GM18511 (cell line): ENCODE results near the gene HIGD1C.
A peak's percentile ranks its signal among the peaks of the same experiment; 100 is the strongest.
"Not testable (repeated sequence)": the region's sequence is repeated elsewhere in the genome, so short reads cannot be mapped to it uniquely, and the experiment has no call there.

Experiments
- ATAC-seq: cut with Tn5 transposase; IDR thresholded peaks from one replicate; pipeline ENCODE4 v1.9.1; 2021; ENCODE audit warnings: mild to moderate bottlenecking, moderate library complexity; ENCODE audit not compliant: unreplicated experiment

The HIGD1C gene

DNA sequence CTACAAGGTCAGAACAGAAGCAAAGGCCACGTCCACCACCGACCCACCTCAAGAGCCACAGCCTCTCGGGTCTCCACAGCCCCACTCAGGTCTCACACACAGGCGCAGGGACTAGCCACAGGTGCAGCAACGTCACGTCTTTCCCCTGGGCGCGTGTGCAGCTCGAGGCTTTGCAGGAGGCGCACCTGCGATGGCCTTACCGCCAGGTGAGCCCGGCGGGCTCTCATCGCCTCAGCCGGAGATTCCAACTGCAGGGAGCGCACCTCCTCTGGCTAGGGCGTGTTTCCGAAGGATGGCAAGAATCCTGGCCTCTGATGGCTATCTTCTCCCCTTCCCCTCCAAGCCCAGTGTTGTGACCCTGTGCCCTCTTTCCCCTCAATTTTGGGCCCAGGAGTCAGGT is at the start of gene HIGD1C:
TSS of gene HIGD1C (plus strand) at position 35 of the 400 bp plus-strand sequence. CDS start 1,455 bp downstream, outside the sequence.
- ATAC-seq, result no peak

DNA sequence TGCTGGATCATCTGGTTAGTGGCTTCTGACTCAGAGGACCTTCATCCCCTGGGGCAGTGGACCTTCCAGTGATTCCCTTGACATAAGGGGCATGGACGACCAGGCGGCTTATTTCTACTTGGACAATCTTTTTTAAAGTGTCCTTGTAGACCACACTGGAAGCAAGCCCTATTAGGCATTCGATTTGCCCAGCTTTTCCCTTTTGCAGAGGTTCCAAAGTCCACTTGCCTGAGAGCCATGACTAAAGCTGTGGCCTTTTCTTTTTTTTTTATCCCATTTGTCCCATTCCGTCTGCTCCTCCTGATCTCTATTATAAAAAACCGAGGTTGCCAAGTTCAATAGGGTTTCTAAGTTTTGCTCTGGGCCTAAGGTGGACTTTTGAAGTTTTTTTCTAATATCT is 43.9 kb upstream of the HIGD1C start:
- not testable (repeated sequence) for ATAC-seq

DNA sequence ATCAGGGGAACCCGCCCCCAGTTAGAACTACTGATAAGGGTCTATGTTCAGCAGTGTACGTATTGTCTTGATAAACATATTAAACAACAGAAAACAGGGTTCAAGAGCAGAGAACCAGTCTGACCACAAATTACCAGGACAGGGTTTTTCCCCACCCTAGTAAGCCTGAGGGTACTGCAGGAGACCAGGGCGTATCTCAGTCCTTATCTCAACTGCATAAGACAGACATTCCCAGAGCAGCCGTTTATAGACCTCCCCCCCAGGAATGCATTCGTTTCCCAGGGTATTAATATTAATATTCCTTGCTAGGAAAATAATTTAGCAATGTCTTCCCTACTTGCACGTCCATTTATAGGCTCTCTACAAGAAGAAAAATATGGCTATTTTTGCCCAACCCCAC is 40.0 kb upstream of the HIGD1C start:
- not testable (repeated sequence) for ATAC-seq

DNA sequence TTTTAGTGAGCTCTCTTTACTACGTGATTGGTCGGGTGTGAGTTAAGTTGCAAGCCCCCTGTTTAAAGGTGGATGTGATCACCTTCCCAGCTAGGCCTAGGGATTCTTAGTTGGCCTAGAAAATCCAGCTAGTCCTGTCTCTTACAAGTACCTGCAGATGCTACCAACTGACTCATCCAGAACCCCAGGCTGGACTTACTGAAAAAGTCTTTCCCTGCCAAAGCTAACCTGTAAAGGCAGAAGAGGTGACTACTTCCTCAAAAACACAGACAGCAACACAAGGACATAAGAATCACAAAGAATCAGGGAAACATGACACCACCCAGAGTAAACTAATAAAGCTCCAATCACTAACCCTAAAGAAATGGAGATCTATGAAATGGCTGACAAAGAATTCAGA is 39.1 kb upstream of the HIGD1C start:
- ATAC-seq, result no peak

DNA sequence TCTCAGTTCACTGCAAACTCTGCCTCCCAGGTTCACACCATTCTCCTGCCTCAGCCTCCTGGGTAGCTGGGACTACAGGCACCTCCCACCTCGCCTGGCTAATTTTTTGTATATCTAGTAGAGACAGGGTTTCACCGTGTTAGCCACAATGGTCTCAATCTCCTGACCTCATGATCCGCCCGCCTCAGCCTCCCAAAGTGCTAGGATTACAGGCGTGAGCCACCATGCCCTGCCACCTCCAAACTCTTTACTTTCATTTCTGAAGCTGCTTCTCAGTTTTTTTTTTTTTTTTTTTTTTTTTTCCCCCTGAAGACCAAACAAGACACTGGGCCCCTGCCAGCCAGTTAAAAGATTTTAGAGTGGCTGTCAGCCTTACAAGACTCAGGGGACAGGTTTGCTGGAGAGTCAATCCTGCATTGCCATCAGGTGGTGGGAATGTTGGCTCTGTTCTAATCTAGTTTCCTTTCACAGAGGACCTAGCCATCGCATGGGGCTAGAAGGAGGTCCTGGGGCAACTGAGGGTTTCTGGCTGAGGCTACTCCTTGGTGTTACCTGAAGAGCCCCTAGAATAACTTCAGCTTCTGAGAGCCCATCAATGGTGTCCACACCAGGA is 37.4 kb upstream of the HIGD1C start:
- ATAC-seq, result no peak

DNA sequence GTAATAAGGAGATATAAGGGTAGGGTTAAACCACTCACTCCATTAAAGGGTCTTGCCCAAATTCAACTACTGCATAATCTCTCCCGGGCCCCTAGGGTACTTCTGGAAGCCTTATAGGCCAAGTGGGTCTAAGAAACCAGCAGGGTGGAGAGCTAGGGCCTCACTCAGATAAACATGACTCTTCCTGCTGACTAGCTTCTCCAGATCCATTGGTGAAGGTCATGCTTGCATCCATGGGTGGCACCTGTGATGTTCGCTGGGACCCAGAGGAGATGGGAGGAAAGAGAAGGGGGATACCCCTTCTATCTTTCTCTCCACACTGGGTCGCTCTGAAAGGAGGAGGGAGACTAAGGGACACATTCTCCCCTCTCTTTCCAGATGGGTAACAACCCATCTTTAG is 36.1 kb upstream of the HIGD1C start:
- no peak for ATAC-seq

DNA sequence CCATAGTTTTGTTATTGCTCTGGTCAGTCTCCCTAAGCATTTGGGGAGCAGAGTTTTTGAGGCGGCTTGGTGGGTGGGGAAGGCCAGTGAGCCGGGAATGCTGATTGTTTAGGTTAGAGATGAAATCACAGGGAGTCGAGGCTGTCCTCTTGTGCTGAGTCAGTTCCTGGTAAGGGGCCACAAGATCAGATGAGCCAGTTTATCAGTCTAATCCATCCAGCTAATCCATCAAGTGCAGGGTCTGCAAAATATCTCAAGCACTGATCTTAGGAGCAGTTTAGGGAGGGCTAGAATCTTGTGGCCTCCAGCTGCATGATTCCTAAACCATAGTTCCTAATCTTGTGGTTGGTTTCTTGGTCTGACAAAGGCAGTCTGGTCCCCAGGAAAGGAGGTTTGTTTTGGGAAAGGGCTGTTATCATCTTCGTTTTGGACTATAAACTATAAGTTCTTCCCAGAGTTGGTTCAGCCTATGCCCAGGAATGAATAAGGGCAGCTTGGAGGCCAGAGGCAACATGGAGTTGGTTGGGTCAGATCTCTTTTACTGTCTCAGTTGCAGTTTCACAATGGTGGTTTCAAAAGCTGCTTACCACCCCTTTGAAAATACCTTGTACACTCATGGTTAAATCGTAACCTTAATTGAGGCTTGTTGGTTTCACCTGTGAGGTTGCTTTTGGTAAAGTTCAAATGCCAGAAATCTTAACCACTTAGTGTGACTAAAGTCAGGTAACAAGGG is 33.6 kb upstream of the HIGD1C start:
- peak; percentile 66 for ATAC-seq

DNA sequence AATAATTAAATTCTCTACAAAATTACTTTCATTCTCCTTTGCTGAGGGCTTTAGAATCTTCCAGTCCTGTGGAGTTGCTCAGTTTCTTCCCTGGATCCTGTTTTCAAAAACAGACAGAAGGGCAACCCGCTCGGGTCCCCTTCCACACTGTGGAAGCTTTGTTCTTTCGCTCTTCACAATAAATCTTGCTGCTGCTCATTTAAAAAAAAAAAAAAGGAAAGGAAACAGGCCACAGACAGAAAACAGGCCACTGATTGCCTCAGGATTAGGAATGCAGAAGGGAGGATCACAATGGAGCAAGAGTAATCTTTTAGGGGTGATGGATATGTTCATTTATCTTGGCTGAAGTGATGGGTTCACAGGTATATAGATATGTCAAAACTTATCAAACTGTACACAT is 29.5 kb upstream of the HIGD1C start:
- ATAC-seq, result no peak

DNA sequence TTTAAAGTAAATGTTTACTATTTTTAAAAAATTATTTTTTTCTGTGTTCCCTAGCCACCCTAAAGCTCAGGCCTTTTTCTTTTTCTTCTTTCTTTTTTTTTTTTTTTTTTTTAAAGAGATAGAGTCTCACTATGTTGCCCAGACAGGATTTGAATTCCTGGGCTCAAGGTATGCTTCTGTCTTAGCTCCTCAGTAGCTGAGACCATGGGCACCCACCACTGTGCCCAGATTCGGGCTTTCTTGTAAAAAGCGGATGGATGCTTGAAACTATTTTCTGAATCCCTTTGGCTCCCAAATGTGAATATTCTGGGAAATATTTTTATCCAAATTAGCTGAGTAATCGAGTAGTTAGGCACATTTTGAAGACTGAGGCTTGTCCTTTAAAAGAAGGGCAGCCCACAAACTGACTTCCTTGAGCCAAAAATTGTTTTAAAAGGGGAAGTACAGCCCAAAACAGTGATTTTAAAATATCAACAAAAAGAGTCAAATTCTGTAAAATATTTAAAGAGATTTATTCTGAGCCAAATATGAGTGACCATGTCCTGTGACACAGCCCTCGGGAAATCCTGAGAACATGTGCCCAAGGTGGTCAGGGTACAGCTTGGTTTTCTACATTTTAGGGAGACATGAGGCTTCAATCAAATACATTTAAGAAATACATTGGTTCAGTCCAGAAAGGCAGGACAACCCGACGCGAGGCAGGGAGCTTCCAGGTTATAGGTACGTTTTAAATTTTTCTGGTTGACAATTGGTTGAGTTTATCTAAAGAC is 28.8 kb upstream of the HIGD1C start:
- ATAC-seq, result no peak

DNA sequence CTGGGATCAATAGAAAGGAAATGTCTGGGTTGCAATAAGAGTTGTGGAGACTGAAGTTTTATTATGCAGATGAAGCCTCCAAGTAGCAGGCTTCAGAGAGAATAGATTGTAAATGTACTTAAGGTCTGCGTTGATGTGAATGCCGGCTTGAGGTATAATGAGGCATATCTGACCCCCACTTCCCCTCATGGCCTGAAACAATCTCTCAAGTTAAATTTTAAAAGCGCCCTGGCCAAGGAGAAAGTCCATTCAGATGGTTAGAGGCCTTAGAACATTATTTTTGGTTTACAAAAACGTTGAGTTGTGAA is 28.3 kb upstream of the HIGD1C start:
- ATAC-seq, result no peak

DNA sequence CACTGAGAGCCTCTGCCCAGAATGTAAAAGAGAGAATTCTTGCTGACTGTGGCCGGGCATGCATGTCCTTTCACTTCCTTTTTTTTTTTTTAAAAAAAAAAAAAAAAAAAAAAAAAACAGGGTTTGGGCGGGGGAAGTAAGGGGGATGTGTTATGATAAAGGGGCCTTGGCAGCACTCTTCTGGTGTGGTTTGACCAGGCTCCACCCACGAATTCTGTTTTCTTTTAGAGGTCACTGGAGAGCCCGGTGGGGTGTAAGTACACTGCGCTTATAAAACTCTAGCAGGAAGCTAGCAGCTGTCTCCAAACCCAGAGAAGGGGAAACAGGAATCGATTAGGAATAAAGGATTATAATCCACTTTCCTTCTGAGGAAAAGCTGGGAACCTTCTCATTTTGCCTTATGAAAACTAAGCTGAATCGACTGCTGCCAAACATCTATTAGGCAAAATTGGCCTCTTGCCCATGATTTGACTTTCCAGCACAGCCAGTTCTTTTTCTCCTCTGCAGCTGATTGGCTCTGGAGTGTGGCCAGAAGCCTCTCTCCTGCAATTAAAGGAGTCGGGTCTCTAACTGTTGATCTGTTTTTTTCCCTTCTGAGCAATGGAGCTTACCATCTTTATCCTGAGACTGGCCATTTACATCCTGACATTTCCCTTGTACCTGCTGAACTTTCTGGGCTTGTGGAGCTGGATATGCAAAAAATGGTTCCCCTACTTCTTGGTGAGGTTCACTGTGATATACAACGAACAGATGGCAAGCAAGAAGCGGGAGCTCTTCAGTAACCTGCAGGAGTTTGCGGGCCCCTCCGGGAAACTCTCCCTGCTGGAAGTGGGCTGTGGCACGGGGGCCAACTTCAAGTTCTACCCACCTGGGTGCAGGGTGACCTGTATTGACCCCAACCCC is 27.7 kb upstream of the HIGD1C start:
- ATAC-seq, result peak; percentile 93

DNA sequence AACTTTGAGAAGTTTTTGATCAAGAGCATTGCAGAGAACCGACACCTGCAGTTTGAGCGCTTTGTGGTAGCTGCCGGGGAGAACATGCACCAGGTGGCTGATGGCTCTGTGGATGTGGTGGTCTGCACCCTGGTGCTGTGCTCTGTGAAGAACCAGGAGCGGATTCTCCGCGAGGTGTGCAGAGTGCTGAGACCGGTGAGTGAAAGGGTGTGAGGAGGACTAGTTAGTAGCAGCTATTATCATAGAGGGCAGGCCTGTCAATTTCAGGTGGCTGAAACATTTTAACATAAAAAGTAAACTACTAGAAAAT is 27.0 kb upstream of the HIGD1C start:
- no peak for ATAC-seq

DNA sequence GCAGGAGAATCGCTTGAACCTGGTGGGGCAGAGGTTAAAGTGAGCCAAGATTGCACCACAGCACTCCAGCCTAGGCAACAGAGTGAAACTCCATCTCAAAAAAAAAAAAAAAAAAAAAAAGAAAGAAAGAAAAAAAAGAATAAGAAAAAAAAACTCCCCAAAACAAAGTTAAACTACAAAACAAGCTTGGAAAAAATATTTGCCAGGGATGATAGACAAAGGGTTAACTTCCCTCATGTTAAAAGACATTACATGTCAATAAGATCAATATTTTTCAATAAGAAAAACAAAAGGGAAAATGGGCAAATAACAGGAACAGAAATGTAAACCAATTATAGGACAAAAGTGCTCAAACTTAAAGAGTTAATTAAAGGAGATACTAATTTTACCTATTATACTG is 26.4 kb upstream of the HIGD1C start:
- ATAC-seq, result no peak

DNA sequence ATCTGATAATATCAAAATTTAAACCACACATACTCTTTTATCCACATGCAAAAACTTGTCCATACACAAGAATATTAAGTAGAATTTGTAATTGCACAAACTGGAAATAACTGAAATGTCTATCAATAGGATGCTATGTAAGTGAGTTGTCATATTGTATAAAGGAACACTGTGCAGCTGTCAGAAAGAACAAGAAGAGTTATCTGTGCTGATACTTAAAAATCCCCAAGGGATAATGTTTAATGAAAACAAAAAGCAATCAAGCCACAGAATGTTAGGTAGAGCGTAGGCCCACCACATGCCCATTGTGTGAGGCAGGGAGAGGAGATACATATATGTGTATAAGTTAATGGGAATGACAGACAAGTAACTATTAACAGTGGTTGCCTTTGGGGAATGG is 25.9 kb upstream of the HIGD1C start:
- ATAC-seq, result no peak

DNA sequence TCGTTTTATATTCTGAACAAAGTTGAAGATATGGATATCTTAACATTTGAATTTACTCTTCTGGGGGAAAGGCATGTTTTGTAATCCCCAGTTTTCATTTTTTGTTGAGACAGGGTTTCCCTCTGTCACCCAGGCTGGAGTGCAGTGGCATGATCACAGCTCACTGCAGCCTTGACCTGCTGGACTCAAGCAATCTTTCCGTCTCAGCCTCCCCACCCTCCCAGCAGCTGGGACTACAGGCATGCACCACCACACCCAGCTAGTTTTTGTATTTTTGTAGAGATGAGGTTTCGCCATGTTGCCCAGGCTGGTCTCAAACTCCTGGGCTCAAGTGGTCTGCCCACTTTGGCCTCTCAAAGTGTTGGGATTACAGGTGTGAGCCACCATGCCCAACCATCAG is 25.4 kb upstream of the HIGD1C start:
- ATAC-seq, result not testable (repeated sequence)

DNA sequence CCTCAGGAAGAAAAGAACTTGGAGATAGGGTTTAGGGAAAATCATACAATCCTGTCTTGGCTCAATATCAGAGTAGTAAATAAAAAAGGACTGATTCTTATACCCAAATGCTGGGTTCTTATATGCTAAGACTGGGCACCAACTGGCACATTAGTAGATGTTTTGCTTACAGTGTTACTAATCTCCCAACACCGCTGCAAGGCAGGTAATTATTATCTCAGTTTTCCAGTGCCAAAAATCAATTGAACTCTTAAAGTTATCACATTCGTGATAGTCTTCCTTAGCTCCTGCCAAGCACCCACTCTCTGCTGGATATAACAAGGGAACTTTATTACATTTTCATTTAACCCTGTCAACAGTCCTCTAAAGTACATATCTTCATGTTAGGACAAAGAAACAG is 25.0 kb upstream of the HIGD1C start:
- ATAC-seq, result no peak

DNA sequence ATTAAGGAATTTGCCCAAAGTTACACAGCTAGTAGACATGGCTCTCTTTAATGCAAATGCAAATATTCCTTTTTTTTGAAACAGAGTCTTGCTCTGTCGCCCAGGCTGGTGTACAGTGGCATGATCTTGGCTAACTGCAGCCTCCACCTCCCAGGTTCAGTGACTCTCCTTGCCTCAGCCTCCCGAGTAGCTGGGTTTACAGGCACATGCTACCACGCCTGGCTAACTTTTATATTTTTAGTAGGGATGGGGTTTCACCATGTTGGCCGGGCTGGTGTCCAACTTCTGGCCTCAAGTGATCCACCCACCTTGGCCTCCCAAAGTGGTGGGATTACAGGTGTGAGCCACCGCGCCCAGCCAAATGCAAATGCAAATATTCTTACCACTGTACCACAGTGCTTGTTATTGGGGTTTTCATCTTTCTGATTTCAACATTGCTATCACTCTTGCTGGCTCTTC is 24.5 kb upstream of the HIGD1C start:
- no peak for ATAC-seq

DNA sequence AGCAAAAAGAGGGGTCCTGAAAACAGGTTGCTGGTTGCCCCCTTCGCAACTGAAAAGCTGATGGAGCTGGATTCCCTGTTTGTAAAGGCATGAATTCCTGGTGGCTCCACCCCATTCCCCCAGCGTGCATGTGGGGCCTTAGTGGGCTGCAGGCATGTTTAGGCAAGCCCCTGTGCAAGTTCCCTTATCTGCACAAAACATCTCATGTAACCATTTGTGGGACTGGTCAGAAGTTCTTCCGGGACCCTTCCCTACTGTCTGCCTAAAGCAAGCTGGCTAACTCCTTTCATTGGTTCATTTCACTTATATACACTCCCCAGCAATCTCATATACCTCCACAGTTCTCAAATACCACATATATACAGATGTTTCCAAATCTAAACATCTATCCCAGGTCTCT is 24.0 kb upstream of the HIGD1C start:
- ATAC-seq, result no peak

DNA sequence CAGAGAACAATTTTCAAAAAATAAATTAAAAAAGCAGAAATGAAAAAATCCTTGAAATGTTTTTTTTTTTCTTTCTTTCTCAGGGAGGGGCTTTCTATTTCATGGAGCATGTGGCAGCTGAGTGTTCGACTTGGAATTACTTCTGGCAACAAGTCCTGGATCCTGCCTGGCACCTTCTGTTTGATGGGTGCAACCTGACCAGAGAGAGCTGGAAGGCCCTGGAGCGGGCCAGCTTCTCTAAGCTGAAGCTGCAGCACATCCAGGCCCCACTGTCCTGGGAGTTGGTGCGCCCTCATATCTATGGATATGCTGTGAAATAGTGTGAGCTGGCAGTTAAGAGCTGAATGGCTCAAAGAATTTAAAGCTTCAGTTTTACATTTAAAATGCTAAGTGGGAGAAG is 22.5 kb upstream of the HIGD1C start:
- ATAC-seq, result no peak

DNA sequence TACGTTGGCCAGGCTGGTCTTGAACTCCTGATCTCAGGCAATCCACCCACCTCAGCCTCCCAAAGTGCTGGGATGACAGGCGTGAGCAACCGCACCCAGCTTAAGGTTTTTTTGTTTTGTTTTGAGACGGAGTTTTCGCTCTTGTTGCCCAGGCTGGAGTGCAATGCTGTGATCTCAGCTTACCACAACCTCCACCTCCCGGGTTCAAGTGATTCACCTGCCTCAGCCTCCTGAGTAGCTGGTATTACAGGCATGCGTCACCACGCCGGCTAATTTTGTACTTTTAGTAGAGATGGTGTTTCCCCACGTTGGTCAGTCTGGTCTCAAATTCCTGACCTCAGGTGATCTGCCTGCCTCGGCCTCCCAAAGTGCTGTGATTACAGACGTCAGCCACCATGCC is 21.9 kb upstream of the HIGD1C start:
- ATAC-seq, result not testable (repeated sequence)

DNA sequence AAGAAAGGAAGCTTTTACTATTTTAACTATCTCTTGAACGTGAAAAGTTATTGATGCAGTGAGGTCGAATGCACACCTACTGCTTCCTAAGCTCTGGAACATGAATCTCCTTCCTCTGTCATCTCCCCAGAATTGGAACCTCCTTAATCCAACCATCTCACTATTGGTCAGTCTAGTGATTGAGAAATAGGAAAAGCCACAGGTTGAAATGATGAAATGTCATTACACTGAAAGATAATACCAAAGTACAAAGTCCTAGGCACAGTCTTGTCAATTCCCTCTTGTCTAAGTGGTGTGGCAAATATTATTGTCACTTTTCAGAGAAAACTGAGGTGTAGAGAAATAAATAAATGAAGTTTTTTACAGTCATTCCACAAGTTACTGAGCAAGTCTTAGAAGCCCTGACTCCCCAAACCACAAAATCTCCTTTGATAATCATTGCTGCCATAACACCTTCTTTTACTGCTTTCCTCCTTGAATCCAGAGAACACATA is 19.5 kb upstream of the HIGD1C start:
- ATAC-seq, result no peak
